ENCODE measurements around the gene PPP3R1.

The PPP3R1 gene

GRCh38 chr2:68256093-68256450 lies 3.7 kb upstream of the PPP3R1 start:
- DNase-seq = no peak

- DNase-seq = no peak
Observed at GRCh38 chr2:68253219-68254068, 1.1 kb upstream of the PPP3R1 start.

DNA sequence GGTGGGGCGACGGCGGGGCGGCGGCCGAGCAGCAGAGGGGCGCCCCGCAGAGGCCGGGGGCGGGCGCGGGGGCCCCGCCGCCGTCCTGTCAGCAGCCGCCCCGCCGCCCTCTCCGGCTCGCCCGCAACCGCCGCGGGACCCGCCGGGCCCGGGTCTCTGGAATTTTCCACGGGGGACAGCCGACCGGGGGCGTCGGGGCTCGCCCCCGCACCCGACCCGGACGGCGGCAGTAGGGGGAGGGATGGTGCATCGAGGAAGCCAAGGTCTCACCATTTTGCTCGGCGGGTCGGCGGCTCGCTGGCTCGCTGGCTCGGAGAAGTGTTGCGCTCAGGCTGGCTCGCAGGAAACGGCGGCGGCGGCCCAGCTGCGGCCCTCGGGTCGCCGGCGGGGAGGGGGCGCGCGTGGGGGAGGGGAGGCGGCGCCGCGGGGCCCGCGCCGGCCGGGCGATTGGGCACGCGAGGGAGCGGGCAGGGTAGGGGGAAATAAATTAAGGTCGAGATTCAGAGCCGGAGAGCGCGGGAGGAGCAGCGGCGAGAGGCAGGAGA lies 405 bp downstream of the PPP3R1 start:
- DNase-seq = no peak

DNA sequence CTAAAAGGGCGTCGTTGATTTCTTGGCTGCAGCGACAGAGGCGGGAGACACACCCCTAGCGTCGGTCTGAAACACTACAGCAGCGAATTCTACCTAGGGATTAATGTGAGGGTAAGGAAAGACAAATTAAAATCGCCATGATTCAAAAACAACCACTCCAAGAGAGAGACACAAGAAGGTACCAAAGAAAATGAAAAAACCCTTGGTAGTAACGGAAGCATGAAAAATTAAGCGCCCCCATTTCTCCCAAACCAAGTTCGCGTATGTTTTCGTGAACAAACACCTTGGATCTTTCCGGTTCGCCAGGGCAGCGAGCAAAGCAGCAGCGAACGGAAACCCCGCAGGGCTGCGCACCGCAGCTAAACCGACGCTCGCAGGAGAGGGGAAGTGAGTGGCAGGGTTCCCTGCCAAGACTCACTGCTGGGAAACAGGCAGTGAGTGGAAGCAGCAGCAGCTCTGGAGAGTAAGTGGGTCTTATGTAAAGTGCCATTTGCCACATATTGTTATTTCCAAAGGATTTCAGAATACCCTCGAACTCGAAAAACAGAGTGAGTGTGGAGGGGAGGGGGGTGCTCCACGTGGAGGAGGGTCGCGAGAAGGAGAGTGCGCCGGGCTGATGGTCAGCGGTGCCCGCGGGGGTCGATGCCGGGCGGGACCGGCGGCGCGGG lies 1.0 kb downstream of the PPP3R1 start:
- peak; percentile 5 to 81 for DNase-seq

DNA sequence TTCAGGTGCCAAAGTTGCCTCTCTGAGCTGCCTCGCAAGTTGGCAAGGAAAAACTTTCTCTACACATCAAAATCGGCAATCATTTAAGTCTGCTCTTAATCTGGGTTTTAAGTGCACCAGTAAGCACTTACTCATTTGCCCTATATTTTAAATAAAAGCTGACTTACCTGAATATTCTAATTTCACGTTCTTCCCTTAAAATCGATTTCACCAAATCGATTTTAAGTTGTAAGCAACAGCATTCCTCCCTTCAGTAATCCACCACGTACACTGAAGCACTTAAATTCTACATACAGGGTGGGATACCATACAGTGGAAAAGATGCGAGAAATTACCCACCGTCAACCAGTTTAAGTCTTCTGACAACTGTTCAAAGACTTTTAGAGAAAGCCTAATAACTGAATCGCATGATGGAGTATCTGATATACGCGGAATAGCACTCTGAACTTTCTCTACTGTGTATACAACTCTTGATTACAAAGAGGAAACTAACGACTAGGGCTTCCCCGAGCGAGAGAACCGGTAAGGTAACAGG lies 1.6 kb downstream of the PPP3R1 start:
- no peak for DNase-seq

DNA sequence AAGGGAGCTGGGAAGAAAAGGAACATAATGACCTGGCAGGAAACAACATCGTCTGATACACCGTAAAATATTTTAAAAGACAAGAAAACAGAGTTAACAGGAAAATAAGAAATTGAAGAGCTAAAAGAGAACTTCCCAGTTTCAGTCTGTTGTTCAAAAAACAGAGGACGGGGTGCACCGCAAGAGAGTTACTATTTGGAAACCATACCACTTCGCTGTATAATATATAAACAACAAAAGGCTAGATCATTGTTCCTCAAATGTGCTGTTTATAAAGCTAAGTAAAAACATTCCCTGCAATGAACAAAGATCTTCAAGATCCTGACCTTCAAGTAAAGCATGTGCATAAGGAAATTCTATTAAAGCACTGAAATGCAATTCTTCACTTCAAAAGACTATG lies 2.1 kb downstream of the PPP3R1 start:
- DNase-seq = no peak

DNA sequence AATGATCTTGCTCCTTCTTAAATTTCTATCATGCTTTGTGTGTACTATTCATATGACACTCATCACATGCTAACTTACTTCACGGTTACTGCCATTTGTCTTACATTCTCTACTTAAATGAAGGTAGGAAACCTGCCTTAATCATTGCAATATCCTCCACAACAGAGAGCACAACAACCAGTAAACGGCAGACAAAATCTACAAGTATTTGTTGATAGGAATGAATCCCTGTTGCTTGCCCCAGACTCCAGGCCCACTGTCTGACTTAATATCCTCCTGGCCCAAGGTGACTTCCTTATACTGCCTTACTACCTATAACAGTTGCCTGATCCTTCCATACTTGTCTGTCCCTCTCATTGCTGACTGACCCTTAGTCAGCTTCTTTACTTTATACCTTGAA lies 3.5 kb downstream of the PPP3R1 start:
- DNase-seq = no peak

GRCh38 chr2:68248361-68248760 lies 4.0 kb downstream of the PPP3R1 start:
- no peak for DNase-seq

- DNase-seq = no peak
Observed at GRCh38 chr2:68246396-68246795, 5.9 kb downstream of the PPP3R1 start.

DNA sequence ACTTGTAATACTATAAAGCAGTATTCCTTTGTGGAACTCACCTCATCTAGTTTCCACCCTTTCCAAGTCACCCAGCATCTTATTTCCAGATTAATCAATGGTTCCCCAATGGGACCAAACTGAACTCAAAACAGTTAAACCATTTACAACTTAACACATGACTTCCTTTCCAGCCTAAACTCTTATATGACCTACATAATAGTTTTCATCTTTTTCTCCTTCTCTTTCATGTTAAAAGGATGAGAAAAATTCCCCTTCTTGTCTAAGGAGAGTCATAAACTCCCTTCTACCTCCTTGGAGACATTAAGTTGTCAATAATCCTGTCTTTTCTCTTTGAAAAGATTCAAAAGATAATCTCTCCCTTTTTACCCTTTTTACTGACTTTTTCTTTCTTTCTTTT lies 6.7 kb downstream of the PPP3R1 start:
- DNase-seq = no peak

DNA sequence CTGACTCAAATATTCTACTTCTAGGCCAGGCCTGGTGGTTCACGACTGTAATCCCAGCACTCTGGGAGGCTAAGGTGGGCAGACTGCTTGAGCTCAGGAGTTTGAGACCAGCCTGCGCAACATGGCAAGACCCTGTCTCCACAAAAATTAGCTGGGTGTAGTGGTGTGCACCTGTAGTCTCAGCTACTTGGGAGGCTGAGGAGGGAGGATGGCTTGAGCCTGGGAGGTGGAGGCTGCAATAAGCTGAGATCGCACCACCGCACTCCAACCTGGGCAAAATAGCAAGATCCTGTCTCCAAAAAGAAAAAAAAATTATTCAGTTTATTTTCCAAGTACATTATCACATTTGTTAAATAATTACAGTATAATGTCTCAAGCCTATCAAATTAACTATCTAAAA lies 7.3 kb downstream of the PPP3R1 start:
- no peak for DNase-seq

- DNase-seq = no peak
Observed at GRCh38 chr2:68244456-68244855, 7.9 kb downstream of the PPP3R1 start.

DNA sequence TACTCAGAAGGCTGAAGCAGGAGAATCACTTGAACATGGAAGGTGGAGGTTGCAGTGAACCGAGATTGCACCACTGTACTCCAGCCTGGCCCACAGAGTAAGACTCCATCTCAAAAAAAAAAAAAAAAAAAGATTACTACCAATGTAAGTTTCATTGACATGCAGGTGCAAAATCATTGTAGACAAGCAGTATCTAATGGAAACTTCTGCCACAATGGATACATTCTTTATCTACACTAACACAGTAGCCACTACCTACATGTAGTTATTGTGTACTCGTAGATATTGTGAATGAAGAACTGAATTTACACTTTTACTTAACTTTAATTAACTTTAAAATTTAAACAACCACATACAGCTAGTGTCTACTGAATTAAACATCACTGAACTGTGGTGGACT lies 10.6 kb downstream of the PPP3R1 start:
- no peak for DNase-seq

GRCh38 chr2:68240446-68240845 lies 11.9 kb downstream of the PPP3R1 start:
- no peak for DNase-seq

DNA sequence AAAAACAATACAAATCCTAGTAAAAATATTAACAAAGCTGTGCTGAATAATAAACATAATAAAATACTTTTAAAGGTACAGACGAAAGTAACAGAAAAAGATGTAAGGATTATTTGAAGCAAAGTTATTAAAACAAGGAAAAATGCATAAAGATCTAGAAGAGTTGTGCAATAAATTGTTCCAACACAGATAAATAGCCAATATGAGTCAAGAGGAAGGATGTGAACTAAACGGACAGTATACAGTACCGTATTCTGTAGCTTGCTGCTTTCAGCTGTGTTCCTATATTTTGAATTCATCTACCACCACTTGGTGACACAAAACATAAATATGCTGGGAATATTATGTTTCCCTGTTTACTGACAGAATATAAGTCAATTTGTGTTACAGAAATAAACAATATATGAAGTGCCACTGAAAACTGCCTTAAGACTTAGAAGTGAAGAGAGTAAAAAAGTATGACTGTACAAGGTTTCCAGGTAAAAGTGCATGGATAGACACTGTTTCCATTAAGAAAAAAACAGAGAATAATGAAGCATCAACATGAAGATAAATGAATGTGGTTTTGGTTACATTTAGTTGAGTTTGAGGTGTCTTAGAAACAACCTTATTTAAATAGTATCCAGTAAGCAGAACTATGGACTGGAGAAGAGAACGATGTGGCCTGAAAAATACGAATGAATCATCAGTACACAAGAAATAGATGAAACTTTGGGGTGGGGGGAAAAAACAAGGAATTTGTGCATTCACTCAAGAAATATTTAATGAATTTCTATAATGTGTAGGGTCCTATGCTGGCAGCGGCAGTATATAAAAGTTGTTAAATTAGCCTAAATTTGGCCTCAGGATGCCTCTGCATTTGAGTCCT lies 13.1 kb downstream of the PPP3R1 start:
- DNase-seq = no peak

DNA sequence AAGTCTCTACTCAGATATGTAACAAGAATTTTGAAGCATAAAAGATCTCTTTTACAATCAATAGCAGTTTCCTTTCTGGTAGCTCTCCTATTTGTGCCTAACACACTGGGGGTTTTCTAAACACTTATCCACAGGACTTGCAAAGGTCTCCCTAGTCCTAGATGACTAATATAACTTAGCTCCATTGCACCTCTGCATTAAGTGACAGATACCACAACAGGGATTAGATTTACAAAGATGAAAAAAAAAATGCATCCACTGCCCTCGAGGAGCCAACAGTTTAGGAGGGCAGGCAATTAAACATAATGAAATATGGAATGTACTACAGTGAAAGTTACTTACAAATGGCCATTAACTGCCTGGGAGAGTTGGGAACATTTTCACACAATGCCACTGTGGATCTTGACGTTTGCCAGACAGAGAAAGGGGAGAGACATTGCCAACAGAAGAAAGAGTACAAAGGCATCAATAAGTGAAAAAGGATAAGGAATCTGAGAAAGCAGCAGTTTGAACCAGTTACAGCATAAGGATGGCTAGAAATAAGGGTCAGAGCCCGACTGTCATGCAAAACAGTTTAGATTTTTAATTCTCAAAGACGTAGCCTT lies 14.3 kb downstream of the PPP3R1 start:
- DNase-seq = no peak

GRCh38 chr2:68237404-68237803 lies 14.9 kb downstream of the PPP3R1 start:
- DNase-seq = no peak

GRCh38 chr2:68236876-68237275 lies 15.5 kb downstream of the PPP3R1 start:
- DNase-seq = no peak

GRCh38 chr2:68236103-68236734 lies 16.1 kb downstream of the PPP3R1 start:
- no peak for DNase-seq

- no peak for DNase-seq
Observed at GRCh38 chr2:68235090-68235489, 17.2 kb downstream of the PPP3R1 start.

DNA sequence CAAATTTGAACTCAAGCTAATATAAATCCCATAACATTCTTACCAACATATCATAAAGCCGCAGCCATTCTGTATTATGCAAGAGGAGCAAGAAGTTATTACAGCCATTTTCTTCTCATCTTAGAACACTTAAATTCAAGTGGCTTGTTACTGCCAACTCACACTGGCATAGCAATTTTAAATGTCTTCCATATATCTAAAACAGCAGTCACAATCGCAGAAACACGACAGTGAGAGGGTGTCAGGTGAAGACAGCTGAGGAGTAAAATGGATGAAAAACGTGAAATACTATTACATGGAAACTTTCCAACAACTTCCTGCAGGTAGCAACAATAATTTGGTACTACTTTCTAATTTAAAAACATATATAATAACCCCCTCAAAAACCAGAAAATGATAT lies 17.9 kb downstream of the PPP3R1 start:
- DNase-seq = no peak

- DNase-seq = no peak
Observed at GRCh38 chr2:68231061-68231372, 21.3 kb downstream of the PPP3R1 start.
